HG03460 (cell line): Measurements from ENCODE around the gene ACSBG1.

ENCODE experiments used
- ATAC-seq: cut with Tn5 transposase; IDR thresholded peaks from one replicate; pipeline ENCODE4 v1.9.1; 2021; ENCODE audit not compliant: unreplicated experiment

The ACSBG1 gene

GRCh38 chr15:78133801-78134200 lies 100.6 kb downstream of the ACSBG1 start:
- ATAC-seq: no peak

GRCh38 chr15:78131295-78132061 lies 102.9 kb downstream of the ACSBG1 start, which contains the start of gene CIB2:
Gene CIB2, minus strand, starts transcription at chr15:78131445. Its CDS starts 230 bp downstream, at chr15:78131215.
- ATAC-seq: peak; percentile 82

- ATAC-seq: peak; percentile 31
Observed at GRCh38 chr15:78130466-78131294, 103.7 kb downstream of the ACSBG1 start.

GRCh38 chr15:78129751-78130287 lies 104.5 kb downstream of the ACSBG1 start:
- no peak for ATAC-seq

DNA sequence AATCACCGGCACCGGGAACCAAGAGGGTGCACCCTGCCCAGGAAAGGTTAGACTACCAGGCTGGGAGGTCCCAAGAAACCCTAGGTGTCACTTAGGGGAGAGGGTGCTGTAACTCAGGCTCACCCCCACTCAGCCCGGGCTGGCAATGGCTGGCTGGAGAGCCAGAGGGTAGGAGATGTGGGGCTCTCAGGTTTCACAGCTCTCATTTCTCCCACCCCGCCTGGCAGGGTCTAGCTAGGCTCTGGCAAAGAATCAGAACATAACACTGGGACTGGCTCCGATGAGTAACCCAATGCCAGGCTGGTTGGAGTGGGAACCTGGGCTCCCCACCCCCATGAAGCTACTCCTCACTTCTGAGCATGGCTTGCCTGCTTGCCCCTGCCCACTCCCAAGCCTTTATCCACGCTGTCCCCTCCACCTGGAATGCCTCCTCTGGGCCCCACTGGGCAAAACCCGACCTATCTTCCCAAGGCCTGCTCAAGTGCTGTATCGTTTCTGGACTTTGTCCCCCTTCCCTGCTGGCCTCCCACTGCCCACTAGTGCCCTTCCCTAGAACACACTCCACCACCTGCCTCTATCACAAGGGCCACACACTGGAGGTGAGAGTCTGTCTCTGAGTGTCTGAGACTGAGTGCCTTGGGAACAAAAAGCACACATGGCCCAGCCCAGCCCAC lies 105.2 kb downstream of the ACSBG1 start:
- ATAC-seq: no peak

DNA sequence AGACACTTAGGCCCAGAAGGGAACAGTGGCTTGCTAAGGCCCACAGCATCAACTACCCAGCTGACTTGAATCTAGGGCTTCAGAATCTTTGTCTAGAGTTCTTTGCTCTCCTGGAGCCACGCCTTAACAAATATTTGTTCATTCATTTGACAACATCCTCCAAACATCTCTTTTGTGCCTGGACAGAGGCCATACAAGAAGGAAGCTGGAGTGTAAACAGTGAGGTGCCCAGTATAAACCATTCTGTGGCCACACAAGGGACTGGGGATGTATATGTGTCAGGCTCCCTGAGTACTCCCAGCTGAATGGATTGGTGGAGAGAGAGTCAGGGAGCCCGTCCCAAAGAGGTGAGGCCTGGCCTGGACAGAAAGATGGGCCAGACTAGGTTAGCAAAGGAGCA lies 106.5 kb downstream of the ACSBG1 start:
- no peak for ATAC-seq

DNA sequence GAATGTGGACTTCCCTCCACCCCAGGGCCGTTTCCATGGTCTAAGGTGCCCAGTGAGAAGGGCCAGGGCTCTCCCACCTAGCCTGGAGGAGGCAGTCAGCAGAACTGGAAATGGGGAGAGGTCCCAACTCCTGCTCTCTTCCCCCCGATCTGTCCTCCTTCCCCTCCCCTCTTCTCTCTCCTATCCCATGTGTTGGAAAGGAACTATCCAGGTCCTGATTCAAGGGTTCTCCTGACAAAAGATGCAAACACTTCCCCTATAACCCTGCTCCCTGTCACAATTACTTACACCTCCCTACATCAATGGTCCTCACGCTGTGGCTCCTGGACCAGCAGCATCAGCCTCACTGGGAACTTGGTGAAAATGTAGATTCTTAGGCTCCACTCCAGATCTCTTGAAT lies 109.1 kb downstream of the ACSBG1 start:
- no peak for ATAC-seq

DNA sequence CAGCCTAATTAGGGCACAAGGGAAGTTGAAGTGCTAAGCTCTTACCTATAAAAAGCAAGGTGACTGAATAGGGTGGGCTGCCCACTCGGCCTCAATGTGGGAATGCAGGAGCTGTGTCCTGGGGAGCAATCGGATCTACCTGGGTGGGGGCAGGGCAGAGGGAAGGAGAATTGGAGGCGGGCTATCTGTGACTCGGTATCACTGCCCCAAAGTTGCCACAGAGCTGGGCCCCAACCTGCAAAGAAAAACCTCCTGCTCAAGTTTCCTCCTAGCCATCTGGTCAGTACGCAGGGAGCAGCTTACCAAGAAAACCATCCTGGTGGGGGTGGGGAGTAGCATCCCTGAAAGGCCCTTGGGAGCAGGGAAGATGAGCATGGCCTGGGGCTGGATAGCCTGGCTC lies 113.8 kb downstream of the ACSBG1 start:
- ATAC-seq: no peak
